Skin of body (tissue), 2 donors: ENCODE data around the gene UNC5B. TPM values are rescaled to one million over a fixed set of nuclear protein-coding genes. Genes with fewer than 3 reads are reported as not detected.
A peak's percentile ranks its signal among the peaks of the same experiment; 100 is the strongest.

Source experiments
- DNase-seq: peaks from one replicate; lab custom pipeline; 2025; lab: John Stamatoyannopoulos, UW
- total RNA-seq: library from RNA; depleted of rRNA; stranded (reverse); fragments of >200 nt; gene quantifications from one replicate; pipeline ENCODE4 v1.2.3, GENCODE V29; 2014

Gene UNC5B
- total RNA-seq = 11.2 TPM

GRCh38 chr10:71212318-71213126, at the start of gene UNC5B:
Gene UNC5B, plus strand, starts transcription at chr10:71212570. Its CDS starts 416 bp downstream, at chr10:71212986.
- DNase-seq = peak; percentile 80

GRCh38 chr10:71173466-71173865, 38.9 kb upstream of the UNC5B start:
- no peak for DNase-seq

DNA sequence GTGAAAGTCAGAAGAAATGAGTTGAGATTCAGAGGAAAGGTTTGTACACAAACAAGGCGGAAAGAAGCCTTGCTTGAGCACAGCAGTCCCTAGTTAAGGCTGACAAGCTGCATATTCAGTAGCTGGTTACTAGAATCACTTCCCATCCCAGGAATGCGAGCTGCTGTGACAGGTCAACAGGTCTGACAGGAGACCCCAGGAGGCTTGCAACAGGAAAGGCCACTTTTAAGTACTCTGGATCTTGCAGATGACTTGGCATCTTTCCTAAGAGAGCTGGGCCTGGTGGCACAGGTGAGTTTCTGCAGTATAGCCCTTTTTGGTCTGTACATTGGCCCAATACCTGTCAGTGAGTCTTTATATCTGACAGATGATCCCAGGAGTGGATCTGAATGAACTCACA, 35.7 kb upstream of the UNC5B start:
- DNase-seq = no peak

DNA sequence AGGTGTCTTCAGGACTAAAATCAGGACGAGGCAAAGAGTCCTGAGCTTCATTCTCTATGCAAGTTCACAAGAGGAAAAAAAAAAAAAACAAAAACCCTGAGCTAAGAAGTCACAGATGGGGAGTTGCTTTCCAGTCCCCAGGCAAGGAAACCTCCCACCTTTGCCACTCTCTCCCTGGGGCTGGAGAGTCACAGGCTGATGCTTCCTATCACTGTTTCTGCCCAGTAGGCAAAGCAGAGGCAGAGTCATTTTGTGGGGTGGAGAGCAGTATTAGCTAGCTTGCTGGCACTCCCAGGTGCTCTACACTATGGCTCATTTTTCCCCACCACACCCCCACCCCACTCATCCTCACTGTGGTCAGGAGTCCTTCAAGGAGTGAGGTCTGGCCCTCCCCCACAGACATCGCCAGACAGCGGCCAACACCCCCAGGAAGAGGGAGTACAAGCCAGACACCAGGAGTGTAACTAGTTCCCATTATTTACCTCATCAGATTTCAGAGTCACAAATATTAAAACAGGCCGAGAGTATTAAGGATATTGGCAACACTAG, 34.6 kb upstream of the UNC5B start:
- no peak for DNase-seq

DNA sequence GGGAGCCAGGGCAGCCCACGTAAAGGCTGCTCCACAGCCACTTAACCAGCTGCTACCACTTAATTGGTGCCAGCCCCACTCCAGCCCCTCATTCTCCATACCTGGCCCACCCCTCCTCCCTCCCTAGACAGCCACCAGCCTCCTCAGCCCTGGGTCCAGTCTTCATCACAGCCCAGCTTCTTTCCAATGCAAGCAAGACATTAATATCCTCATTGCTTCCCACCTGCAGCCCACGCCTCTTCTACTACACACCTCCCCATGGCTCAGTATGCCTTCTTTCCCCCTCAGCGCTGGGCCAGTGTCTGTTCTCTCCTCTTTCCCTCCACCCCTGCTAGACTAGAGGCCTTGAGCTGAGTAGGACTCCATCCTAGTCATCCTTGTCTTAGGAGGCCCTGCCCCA, 33.5 kb upstream of the UNC5B start:
- DNase-seq = no peak

DNA sequence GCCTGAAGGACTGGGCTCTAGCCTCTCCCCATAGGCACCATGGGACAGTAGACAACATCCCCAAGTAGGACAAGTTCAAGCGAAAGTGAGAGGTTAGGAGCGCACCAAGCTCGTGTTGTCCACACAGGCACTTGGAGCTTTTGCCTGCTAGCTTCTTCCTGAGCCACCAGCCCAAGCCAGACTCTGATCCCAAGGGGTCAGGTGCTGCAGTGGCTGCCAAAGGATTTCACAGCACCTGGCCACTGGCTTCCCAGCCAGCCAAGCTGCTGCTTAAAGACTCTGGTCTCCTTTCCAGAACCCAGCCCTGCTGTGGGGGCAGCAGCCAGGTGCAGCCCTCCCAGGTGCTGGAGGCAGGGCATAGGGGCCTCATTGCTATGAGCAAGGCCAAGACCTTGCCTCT, 33.0 kb upstream of the UNC5B start:
- no peak for DNase-seq

DNA sequence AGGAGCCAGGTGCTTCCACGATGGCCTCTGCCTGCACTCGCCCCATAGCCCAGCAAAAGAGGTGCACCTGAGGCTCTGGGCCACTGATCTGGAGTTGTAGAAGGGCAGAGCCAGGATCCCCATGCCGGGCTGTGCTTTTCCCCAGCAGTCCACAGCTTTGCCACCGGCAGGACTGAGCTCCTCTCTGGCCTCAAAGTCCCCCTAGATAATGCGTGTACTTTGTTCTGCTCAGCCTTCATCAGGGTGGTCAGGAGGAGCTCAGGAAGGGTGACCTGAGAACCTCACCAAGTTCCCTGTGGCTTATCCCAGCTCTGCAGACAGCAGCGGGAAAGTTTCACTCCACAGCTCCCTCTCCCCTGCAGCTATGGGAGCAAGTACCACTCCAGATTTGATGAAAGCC, 27.9 kb upstream of the UNC5B start:
- DNase-seq = no peak

GRCh38 chr10:71185209-71185608, 27.2 kb upstream of the UNC5B start:
- no peak for DNase-seq

DNA sequence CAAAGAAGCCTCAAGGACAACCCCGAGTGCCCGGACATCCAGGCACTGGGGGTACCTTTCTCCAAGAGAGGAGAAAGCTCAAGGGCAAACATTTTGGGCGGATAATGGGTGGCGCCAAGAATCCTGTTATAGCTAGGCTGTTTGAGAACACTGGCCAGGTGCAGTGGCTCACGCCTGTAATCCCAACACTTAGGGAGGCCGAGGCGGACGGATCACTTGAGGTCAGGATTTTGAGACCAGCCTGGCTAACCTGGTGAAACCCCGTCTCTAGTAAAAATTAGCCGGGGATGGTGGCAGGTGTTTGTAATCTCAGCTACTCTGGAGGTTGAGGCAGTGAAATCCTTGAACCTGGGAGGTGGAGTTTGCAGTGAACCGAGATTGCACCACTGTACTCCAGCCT, 25.2 kb upstream of the UNC5B start:
- DNase-seq = no peak

- no peak for DNase-seq
Observed at GRCh38 chr10:71187600-71187999, 24.8 kb upstream of the UNC5B start.

DNA sequence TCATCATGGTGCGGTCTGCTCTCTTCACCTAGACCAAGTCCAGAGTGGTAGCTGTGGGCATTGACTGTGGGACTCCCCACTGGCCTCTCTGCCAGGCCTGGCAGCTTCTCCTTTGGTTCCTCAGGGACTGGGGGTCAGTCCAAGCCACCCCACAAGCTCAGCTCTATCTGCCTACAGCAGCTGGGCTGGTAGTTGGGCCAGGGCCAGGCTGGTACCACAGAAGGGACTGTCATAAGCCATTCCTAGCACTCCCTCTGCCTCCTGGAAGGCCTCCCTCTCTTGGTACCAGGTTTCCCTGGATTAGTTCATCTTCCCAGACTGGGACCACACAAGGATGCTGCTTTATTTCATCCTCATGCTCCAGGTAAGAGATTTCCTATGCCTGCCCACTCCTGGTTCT, 24.2 kb upstream of the UNC5B start:
- no peak for DNase-seq

GRCh38 chr10:71191019-71191418, 21.4 kb upstream of the UNC5B start:
- DNase-seq = no peak

GRCh38 chr10:71191551-71192076, 20.8 kb upstream of the UNC5B start:
- no peak for DNase-seq

DNA sequence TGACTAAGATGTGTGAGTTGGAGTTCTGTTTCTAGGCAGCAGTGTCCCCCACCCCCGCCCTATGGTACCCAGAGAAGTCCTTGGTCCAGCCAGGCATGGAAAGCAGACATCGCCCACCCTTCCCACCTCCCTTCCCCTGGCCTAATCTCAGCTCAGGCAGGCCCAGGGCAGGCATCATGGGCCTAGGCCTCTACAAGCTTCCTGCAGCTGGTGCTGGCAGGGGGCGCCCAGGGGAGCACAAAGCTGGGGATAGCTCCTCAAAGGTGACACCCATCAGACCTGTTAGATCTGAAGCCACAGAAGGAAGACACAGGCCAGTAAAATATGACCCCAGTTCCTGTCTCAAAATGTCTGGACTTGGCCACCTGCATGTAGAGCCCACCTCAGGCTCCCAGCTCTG, 18.9 kb upstream of the UNC5B start:
- no peak for DNase-seq

DNA sequence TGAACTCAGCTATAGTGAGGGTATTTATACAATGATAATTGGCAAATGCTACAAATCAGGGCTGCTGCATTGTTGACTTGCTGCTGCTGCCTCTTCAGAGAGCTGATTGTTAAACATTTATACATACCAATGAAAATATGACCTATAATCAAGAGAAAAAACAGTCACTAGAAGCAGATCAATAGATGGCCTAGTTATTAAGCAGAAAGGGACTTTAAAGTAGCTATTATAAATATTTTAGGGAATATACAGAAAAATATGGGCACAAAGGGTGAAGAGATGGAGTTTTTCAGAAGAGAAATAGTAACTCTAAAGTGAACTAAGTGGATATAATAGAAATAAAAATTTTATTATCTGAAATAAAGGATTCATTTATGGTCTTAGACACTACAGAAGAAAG, 14.4 kb upstream of the UNC5B start:
- no peak for DNase-seq

GRCh38 chr10:71201849-71202248, 10.5 kb upstream of the UNC5B start:
- no peak for DNase-seq

DNA sequence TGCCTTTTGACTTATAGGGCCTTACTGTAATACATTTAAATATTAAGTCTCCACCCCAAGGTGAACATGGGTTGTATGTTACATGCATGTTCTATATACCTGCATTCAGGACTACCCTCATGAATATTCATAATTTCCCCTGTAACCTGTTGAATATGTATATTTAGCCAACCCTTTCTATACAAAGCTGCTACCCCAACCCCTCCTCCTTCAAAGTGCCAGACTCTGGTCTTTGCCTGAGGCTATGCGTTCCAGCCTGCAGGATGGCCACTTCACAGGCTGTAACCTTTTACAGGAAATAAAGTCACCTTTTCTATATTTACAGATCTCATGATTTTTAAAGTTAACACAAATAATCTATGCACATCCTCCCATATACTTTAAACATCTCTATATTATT, 10.1 kb upstream of the UNC5B start:
- no peak for DNase-seq

DNA sequence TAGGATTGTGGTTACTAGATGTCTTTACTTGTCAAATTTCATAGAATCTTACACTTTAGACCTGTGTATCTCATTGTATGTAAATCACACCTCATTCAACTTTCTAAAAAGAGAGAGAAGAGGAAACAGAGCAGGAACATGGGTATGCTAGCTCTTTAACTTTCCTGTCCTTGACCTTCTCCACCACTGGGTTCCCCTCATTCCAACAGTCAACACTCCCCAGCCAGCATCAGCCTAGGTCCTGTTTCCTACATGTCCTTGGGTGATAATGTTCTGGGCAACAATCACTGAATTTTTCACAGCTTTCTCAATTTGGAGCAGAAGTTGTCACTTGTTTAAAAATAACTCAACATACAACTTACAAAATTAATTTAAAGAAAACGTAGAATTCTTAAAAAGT, 9.2 kb upstream of the UNC5B start:
- no peak for DNase-seq

DNA sequence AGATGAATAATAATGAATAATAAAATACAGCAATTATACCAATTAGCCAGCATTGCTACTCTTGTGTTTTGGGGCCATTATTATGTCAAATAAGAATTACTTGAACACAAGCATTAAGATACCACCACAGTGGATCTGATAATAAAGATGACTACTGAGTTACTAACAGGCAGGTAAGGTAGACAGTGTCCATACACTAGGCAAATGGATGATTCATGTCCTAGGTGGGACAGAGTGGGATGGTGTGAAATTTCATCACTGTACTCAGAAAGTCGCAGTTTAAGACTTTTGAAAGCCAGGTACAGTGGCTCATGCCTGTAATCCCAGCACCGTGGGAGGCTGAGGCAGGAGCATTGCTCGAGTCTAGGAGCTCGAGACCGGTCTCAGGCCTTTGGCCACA, 8.7 kb upstream of the UNC5B start:
- DNase-seq = no peak

GRCh38 chr10:71204746-71205145, 7.6 kb upstream of the UNC5B start:
- DNase-seq = no peak

DNA sequence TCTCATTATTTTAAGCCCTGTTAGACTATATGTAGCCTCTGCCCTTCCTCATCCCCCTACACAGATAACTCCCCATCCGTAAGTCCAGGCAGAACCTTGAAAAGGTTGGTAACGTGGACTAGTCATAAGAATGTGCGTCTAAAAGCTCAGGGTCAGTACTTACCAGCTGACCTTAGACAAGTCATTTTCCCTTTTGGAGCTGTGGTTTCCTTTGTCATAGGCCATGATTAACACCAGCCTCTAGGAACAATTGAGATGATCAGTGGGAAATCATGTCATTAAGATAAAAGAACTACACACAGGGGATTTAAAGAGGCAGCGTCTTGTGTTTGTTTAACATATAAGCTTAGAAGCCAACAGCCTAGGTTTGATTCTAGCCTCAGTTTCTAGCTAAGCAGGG, 6.9 kb upstream of the UNC5B start:
- no peak for DNase-seq

GRCh38 chr10:71206911-71207310, 5.5 kb upstream of the UNC5B start:
- DNase-seq = no peak

- no peak for DNase-seq
Observed at GRCh38 chr10:71207578-71207977, 4.8 kb upstream of the UNC5B start.
